ENCODE results near the gene CDH13.

Gene CDH13

GRCh38 chr16:83247767-83248372 lies 621.1 kb downstream of the CDH13 start:
- Histone ChIP-seq H3K27me3 (ENCODE audit: insufficient read depth, poor library complexity, severe bottlenecking) (peaks cover 2% of the 10 kb centered on the region), H3K4me3 (replicated peaks; ENCODE audit: insufficient read depth, low read length) (no peak overlapping the region), H3K27ac (replicated peaks) (no peak overlapping the region)
- DNase-seq (ENCODE audit: low read depth in 1 of 2, low spot score in 1 of 2) = no peak
- TF ChIP-seq GABPA (IDR thresholded peaks at IDR 0.05; ENCODE audit: low read depth) (no peak), POLR2AphosphoS5 (IDR thresholded peaks at IDR 0.05; ENCODE audit: low read depth) (no peak), REST (IDR thresholded peaks at IDR 0.05; ENCODE audit: insufficient replicate concordance, low read depth) (no peak), CTCF (IDR thresholded peaks at IDR 0.05; ENCODE audit: insufficient read depth, low read length) (no peak), SPI1 (IDR thresholded peaks at IDR 0.05; ENCODE audit: borderline replicate concordance, low read depth) (no peak)

- H3K4me3 ChIP-seq (replicated peaks; ENCODE audit: insufficient read depth, low read length) = no peak overlapping the region
- no peak for DNase-seq (ENCODE audit: low read depth in 1 of 2, low spot score in 1 of 2)
- TF ChIP-seq CTCF (IDR thresholded peaks at IDR 0.05; ENCODE audit: insufficient read depth, low read length) (no peak), GABPA (IDR thresholded peaks at IDR 0.05; ENCODE audit: low read depth) (no peak), POLR2AphosphoS5 (IDR thresholded peaks at IDR 0.05; ENCODE audit: low read depth) (no peak)
- H3K27ac ChIP-seq (replicated peaks) = no peak overlapping the region
- H3K27me3 ChIP-seq (ENCODE audit: insufficient read depth, poor library complexity, severe bottlenecking) = peaks cover 2% of the 10 kb centered on the region
Observed at GRCh38 chr16:83248735-83249463, 622.1 kb downstream of the CDH13 start.

DNA sequence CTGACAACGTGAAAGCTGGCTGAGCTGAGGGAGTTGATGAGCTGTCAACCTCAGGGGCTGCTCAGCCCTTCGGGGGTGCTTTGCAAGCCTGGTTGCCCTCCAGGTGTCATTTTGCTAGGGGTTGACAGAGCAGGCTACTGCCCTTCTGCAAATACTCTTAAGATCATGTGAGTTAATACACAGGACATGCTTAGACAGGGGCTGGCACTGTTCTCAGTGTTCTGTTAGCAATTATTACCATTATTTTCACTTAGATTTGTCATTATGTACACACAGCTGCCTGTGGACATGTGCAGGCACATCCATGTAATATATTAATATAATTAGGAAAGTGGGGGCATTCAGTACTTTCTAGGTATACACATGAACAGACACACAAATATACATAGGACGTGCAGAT lies 626.8 kb downstream of the CDH13 start:
- H3K27ac ChIP-seq (replicated peaks) = no peak overlapping the region
- no peak for TF ChIP-seq POLR2AphosphoS5 (IDR thresholded peaks at IDR 0.05; ENCODE audit: low read depth)
- no peak for DNase-seq (ENCODE audit: low read depth in 1 of 2, low spot score in 1 of 2)
- H3K4me3 ChIP-seq (replicated peaks; ENCODE audit: insufficient read depth, low read length) = no peak overlapping the region
- no peaks in the 10 kb centered on the region for H3K27me3 ChIP-seq (ENCODE audit: insufficient read depth, poor library complexity, severe bottlenecking)

GRCh38 chr16:83258366-83258928 lies 631.7 kb downstream of the CDH13 start:
- TF ChIP-seq GABPA (IDR thresholded peaks at IDR 0.05; ENCODE audit: low read depth) = no peak
- TF ChIP-seq REST (IDR thresholded peaks at IDR 0.05; ENCODE audit: insufficient replicate concordance, low read depth) = no peak
- no peak for TF ChIP-seq CTCF (IDR thresholded peaks at IDR 0.05; ENCODE audit: insufficient read depth, low read length)
- no peak for TF ChIP-seq POLR2AphosphoS5 (IDR thresholded peaks at IDR 0.05; ENCODE audit: low read depth)
- TF ChIP-seq SPI1 (IDR thresholded peaks at IDR 0.05; ENCODE audit: borderline replicate concordance, low read depth) = no peak
- Histone ChIP-seq H3K27ac (replicated peaks) (no peak overlapping the region), H3K27me3 (ENCODE audit: insufficient read depth, poor library complexity, severe bottlenecking) (no peaks in the 10 kb centered on the region), H3K4me3 (replicated peaks; ENCODE audit: insufficient read depth, low read length) (no peak overlapping the region)
- DNase-seq (ENCODE audit: low read depth in 1 of 2, low spot score in 1 of 2) = no peak
